Progenitor cell of endocrine pancreas (in vitro differentiated cells): ENCODE measurements around the gene SOX18. TPM values are rescaled to one million over a fixed set of nuclear protein-coding genes. Genes with fewer than 3 reads are reported as not detected.
A peak's percentile ranks its signal among the peaks of the same experiment; 100 is the strongest.

Experiments
- DNase-seq: peaks from one replicate; pipeline ENCODE4 v3.0.0; 2021; ENCODE audit warnings: low spot score; ENCODE audit not compliant: unreplicated experiment
- H3K27ac Mint-ChIP-seq: 2 replicates; pipeline ENCODE4 v1.8.0; 2021; ENCODE audit warnings: mild to moderate bottlenecking, moderate library complexity, mixed read lengths
- H3K27me3 Mint-ChIP-seq: 2 replicates; pipeline ENCODE4 v1.8.0; 2021; ENCODE audit warnings: mixed read lengths
- H3K36me3 Mint-ChIP-seq: 2 replicates; pipeline ENCODE4 v1.8.0; 2022; ENCODE audit warnings: mixed read lengths; ENCODE audit not compliant: insufficient read depth
- H3K4me1 Mint-ChIP-seq: 2 replicates; pipeline ENCODE4 v1.8.0; 2021; ENCODE audit warnings: low read depth, mixed read lengths
- H3K4me3 Mint-ChIP-seq: 2 replicates; pipeline ENCODE4 v1.8.0; 2021; ENCODE audit warnings: low read depth, mild to moderate bottlenecking, moderate library complexity, mixed read lengths
- H3K9me3 Mint-ChIP-seq: 2 replicates; pipeline ENCODE4 v1.8.0; 2021; ENCODE audit warnings: low read depth, mixed read lengths
- CTCF ChIP-seq: fragments of 200-600 bp; sonication (generic); IDR thresholded peaks from one replicate; pipeline ENCODE4 v1.5.0; 2021; ENCODE audit warnings: antibody characterized with exemption, mild to moderate bottlenecking; ENCODE audit not compliant: unreplicated experiment
- total RNA-seq: library from RNA; stranded (reverse); gene quantifications from 2 replicates; pipeline ENCODE4 v1.2.1, GENCODE V29; 2021

Gene SOX18
- total RNA-seq, 1 donor from 2014 or later = not detected

GRCh38 chr20:64053841-64054661 lies 4.6 kb upstream of the SOX18 start:
- no peak overlapping the region for H3K27ac Mint-ChIP-seq
- no peak for DNase-seq
- H3K27me3 Mint-ChIP-seq = peaks cover 37% of the 10 kb centered on the region
- TF ChIP-seq CTCF = peak; percentile 32
- no peaks in the 10 kb centered on the region for H3K36me3 Mint-ChIP-seq
- no peaks in the 10 kb centered on the region for H3K9me3 Mint-ChIP-seq
- no peak overlapping the region for H3K4me3 Mint-ChIP-seq
- H3K4me1 Mint-ChIP-seq = peaks cover 6% of the 10 kb centered on the region

GRCh38 chr20:64052987-64053840 lies 3.8 kb upstream of the SOX18 start:
- peaks cover 39% of the 10 kb centered on the region for H3K27me3 Mint-ChIP-seq
- TF ChIP-seq CTCF = no peak
- peaks cover 5% of the 10 kb centered on the region for H3K4me1 Mint-ChIP-seq
- no peaks in the 10 kb centered on the region for H3K36me3 Mint-ChIP-seq
- no peak overlapping the region for H3K4me3 Mint-ChIP-seq
- H3K27ac Mint-ChIP-seq = no peak overlapping the region
- no peaks in the 10 kb centered on the region for H3K9me3 Mint-ChIP-seq
- no peak for DNase-seq

GRCh38 chr20:64052326-64052722 lies 2.9 kb upstream of the SOX18 start:
- Mint-ChIP-seq H3K27me3 (peaks cover 45% of the 10 kb centered on the region), H3K4me1 (peaks cover 1% of the 10 kb centered on the region), H3K9me3 (no peaks in the 10 kb centered on the region), H3K27ac (no peak overlapping the region), H3K36me3 (no peaks in the 10 kb centered on the region), H3K4me3 (no peak overlapping the region)
- no peak for DNase-seq
- no peak for TF ChIP-seq CTCF

GRCh38 chr20:64051561-64052325 lies 2.3 kb upstream of the SOX18 start:
- peaks cover 51% of the 10 kb centered on the region for H3K27me3 Mint-ChIP-seq
- H3K4me3 Mint-ChIP-seq = no peak overlapping the region
- H3K4me1 Mint-ChIP-seq = no peaks in the 10 kb centered on the region
- DNase-seq = no peak
- H3K36me3 Mint-ChIP-seq = no peaks in the 10 kb centered on the region
- no peaks in the 10 kb centered on the region for H3K9me3 Mint-ChIP-seq
- no peak for TF ChIP-seq CTCF
- H3K27ac Mint-ChIP-seq = no peak overlapping the region

- DNase-seq = no peak
- Mint-ChIP-seq H3K4me1 (no peaks in the 10 kb centered on the region), H3K9me3 (no peaks in the 10 kb centered on the region), H3K36me3 (no peaks in the 10 kb centered on the region), H3K27me3 (peaks cover 58% of the 10 kb centered on the region), H3K4me3 (no peak overlapping the region), H3K27ac (no peak overlapping the region)
- no peak for TF ChIP-seq CTCF
Observed at GRCh38 chr20:64051033-64051452, 1.6 kb upstream of the SOX18 start.
